Activated gamma-delta T cell treated with anti-CD3 and anti-CD28 coated beads, Interleukin-2, amount 50 U/mL, for 16 hours (primary cell): ENCODE results near the gene ANKRD23.
A peak's percentile ranks its signal among the peaks of the same experiment; 100 is the strongest.
"Not testable (repeated sequence)": the region's sequence is repeated elsewhere in the genome, so short reads cannot be mapped to it uniquely, and the experiment has no call there.

Experiments
- DNase-seq: peaks from one replicate; pipeline ENCODE4 v3.0.0-alpha.2; 2020; ENCODE audit warnings: low read depth

ANKRD23 gene

GRCh38 chr2:96863056-96863455, 19.2 kb upstream of the ANKRD23 start:
- DNase-seq = not testable (repeated sequence)

DNA sequence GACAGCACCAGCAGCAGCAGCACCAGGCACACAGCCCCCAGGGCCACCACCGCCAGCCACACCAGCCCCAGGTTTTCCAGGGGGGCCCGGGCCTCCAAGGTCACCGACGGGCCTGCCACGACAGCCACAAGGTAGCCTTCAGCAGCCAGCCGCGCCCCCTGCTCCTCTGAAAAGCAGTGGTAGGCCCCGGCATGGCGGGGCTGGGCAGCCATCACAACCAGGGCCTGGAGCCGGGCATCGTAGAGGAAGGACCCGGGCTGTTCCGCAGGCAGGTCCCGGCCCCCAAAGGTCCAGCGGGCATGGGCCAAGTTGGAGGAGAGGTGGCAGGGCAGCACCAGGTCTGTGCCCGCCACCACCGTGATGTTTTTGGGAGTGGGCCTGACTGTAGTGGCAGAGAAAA, 17.3 kb upstream of the ANKRD23 start:
- DNase-seq = no peak

- DNase-seq = no peak
These were observed 16.5 kb upstream of the ANKRD23 start for GRCh38 chr2:96860065-96861029.

DNA sequence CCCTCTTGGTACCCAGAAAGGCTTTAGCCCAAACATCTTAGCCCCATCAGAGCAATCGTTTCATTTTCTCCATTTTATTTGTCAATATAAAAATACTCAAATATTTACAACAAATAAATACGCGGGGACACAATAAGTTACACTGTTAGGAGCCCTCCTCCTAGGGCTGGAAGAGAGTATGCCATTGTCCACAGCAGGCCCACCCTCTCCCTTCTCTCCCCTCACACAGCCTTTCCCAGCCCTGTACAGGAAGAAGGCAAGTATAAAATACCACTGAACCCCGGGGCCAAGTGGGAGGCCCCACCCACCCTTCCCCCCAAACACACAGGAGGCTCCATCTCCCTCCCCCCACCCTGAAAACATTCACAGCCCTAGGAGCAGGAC, 15.9 kb upstream of the ANKRD23 start:
- DNase-seq = no peak

DNA sequence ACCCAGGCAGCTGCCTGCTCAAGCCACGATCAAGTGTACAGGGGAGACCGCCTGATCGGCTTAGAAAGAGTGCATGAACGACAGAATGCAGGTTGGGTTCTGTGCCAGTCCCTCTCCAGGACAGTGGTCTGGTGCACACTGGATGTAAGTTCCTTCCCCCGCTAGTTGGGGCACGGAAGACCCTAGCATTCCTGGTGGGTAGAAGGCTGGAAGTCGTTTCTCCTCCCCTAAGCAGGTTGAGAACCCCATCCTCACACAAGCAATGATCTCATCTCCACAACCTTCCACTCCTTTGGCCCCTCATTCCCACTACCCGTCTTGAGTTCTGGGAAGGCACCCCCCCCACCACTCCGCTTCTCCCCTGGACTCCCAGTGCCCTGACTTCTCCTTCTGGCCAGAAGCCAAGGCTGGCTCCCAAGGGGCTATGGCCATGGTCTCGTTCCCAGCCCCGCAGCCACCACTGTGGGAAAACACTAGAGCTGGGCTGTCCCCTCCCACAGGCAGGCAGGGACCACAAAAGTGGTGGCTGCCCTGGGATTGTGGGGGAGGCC, 15.4 kb upstream of the ANKRD23 start:
- DNase-seq = no peak

DNA sequence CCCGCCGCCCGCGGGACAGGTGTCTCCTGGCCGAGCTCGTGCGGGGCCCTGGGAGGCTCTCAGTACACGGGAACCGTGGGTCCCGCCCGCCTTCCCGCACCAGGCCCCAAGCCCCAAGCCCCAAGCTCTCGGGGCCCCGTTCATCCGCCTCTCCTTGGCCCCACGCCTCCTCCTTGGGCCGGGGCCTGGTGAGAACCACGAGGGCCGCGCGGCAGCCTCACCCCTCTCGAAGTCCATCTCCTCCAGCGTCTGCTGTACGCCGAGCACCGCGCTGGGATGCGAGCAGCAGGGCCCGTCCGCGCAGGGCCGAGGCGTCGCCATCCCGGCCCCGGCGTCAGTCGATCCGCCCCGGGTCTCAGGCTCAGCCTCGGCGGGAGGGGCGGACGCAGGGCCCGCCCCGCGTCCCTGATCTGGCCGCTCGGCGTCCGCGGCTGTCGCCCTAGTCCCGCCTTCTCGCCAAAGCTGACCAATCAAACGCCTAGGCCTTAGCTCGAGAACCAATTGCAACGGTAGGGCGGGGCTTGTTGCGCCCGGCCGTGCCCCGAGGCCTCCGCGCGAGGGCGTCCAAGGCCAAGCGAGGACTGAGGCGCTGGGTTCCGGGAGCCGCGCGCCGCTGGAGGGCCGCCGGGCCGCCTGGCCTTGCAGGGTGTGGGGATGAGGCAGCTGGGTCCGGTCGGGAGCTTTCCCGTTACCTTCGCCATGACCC, 14.0 kb upstream of the ANKRD23 start, which contains the start of gene ANKRD39:
Gene ANKRD39, minus strand, starts transcription at position 350 of the 706 bp plus-strand sequence. Its CDS starts 29 bp downstream, at position 321.
- peak; percentile 94 for DNase-seq

DNA sequence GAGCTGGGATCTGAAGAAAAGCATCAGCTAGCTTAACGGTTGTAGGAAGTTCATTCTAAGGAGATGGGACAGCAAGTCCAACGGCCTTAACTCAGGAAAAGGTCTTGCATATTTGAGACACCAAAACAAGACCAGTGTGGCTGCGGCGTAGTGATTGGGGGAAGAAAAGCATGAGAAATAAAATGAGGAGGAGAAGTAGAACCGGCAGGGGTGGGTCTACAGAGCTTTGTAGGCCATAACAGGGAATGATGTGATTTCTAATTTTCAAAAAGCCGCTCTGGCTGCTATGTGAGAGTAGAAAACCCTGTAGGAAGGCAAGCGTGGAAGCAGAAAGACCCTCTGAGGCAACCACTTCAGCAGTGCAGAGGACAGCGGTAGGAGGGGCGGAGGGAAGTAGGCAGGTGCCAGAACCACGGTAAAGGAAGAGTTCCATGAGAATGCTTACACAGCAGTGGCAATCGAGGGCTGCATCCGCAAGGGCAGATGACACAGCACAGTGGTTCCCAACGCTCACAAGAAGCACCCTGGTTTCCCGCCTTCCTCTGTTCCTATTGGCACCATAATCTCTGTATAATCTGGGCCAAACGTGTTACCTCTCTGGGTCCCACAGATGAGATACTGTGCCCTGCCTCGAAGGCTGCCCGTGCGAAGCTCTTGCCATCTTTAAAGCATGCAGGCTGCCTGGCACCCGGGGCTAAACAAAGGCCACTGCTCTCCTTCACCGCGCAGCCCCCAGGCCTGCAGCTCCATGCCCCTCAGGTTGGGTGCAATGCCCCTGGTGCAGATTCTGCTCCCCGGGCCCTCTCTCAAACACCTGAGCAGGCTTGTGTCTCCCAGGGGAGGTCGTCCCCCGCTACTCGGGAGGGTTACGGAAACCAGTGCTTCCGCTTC, 13.2 kb upstream of the ANKRD23 start:
- no peak for DNase-seq

DNA sequence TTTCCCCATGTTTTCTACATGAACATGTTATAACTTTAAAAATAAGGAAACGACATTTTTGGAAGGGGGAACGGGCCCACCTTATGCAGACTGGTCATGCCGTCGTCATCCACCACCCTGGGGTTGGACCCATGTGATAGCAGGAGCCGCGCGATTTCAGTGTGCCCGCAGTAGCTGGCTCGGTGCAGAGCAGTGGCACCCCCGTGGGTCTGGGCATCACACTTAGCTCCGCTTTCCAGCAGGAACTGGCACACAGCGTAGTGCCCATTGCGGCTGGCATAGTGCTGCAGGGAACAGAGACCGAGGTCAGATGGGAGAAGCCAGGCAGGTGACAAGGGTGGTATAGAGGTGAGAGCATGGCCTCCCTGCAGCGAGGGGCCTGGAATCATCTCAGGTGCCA, 9.5 kb upstream of the ANKRD23 start:
- no peak for DNase-seq

GRCh38 chr2:96852667-96853066, 8.8 kb upstream of the ANKRD23 start:
- no peak for DNase-seq

DNA sequence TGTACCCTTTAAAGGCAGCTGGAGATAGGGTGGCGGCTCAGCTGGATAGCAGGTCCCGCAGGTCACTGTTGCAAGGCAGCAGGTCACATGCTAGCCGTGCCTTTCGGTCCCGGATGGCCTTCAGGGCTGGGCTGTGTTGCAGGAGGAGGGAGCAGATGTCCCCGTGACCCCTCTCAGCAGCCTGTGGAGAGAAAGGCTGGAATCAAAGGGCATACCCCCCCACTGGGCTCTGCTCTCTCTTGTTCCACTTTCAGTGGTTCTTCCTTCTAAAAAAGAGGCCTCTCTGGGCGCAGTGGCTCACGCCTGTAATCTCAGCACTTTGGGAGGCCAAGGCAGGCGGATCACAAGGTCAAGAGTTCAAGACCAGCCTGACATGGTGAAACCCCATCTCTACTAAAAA, 4.4 kb upstream of the ANKRD23 start:
- no peak for DNase-seq

DNA sequence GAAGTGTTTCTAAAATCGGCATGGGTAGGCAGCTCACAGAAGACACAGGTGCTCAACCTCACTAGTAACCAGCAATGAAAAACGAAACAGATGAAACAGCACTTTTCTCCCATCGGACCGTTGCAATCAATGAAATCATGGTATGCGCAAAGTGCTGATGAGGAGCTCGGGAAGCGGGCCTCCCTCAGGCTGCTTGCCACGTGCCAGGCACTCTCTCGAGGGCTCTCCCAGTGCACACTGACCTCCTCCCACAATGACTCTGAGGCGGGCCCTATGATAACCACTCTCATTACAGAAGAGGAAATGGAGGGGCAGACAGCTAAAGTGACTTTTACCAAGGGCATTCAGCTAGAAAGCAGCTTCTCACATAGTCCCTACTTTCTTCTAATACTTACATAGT, 3.8 kb upstream of the ANKRD23 start:
- DNase-seq = no peak

- DNase-seq = no peak
These were observed 3.0 kb upstream of the ANKRD23 start for GRCh38 chr2:96846825-96847224.

GRCh38 chr2:96844405-96844808, 586 bp upstream of the ANKRD23 start:
- DNase-seq = no peak

- no peak for DNase-seq
These were observed 1.2 kb downstream of the ANKRD23 start for GRCh38 chr2:96842600-96842999.

GRCh38 chr2:96841701-96842495, 1.9 kb downstream of the ANKRD23 start:
- DNase-seq = no peak

DNA sequence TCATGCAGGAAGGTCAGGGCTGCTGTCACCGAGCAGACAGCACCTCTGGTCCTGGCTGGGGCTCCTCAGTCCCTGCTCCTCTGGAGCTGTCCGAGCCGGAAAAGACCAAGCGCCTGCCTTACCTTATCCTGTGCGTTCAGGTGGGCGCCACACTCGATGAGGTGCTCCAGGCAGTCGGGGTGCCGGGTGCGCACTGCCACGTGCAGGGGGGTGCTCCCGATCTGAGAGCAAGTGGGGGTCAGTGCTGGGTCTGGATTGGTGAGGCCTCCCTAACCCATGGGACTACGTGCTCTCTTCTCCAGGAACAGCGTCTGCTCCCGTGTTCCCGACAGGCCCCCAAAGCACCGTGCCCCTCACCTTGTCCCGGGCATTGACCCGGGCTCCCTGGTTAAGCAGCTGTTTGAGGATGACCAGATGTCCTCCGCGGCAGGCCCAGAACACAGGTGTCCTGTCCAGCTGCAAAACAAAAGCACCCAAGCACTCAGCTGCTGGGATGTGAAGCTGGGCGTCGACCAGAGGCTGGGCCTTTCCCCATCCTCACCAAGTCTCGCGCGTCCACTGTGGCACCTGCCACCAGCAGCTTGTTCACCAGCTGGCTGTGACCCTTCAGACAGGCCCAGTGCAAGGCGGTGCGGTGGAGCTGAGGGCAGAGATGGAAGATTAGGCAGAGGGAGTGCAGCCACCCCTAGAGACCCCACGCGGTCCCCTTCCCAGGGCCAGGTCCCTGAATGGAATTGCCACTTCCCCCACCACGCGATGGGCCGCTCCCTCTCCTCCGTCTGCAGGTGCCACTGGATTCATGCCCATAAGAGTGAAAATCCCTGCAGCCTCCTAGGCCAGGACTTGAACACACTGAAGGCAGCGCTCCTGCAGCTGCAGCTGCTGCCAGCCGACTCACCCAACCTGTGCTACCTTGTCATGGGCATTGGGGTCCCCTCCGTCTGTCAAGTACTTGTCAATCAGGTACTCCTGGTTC, 3.7 kb downstream of the ANKRD23 start:
- DNase-seq = no peak

GRCh38 chr2:96839293-96839874, 4.4 kb downstream of the ANKRD23 start:
- peak; percentile 71 for DNase-seq

DNA sequence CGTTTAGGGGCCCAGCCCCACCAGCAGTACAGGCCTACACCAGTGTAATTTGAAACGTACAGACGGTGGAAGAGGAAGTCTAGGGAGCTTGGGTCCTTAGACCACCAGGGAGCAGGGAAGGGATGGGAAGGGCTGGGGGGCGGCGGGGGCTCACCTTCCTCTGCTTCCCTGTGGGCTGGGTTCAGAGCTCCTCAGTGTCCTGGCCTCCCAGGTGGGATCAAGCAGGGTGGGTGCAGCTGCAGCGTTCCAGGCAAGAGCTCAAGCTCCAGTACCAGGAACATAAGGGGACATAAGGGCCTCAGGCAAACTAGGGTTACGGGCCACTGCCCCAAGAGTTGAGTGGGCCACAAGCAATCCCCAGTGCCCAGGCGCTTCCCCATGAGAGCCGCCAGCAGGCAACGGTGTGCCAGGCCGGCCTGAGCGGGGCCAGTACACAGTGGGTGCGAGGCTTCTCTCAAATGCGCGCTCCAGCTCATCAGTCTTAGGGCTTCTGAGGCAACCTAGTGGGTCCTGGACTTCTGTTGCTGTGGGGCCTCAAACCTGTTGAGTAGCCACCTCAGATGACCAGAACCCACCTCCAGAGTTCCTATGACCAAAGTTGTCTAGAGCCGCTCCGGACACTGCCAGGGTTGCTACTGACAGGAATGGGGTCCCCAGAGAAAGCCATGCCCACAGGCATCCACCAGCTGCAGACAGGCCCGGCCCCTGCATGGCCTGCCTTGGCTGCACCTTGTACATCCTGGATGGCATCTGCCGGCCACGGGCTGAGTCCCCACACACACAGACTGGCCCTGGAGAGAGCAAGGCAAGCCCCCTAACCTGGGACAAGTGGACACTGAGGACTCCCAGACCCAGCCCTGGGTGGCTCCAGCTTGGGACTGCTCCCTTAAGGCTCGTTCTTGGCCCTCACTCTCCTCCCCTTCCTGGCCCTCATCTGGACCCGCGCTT, 5.2 kb downstream of the ANKRD23 start:
- no peak for DNase-seq
